PC-9 (cell line): Measurements from ENCODE around the gene SORCS2.

Experiments used
- EZH2 ChIP-seq: fragments of 200-600 bp; sonication (generic); IDR thresholded peaks from 2 replicates; pipeline ENCODE4 v1.8.0; 2017; ENCODE audit warnings: antibody characterized with exemption, low read depth
- TF ChIP-seq, protein P1 (sequence below): fragments of 200-600 bp; sonication (generic); conservative IDR thresholded peaks from 2 replicates; pipeline ENCODE4 v1.6.1; 2017; ENCODE audit warnings: mixed run types, antibody characterized with exemption, mild to moderate bottlenecking, moderate library complexity

- TF ChIP-seq, protein P1, sequence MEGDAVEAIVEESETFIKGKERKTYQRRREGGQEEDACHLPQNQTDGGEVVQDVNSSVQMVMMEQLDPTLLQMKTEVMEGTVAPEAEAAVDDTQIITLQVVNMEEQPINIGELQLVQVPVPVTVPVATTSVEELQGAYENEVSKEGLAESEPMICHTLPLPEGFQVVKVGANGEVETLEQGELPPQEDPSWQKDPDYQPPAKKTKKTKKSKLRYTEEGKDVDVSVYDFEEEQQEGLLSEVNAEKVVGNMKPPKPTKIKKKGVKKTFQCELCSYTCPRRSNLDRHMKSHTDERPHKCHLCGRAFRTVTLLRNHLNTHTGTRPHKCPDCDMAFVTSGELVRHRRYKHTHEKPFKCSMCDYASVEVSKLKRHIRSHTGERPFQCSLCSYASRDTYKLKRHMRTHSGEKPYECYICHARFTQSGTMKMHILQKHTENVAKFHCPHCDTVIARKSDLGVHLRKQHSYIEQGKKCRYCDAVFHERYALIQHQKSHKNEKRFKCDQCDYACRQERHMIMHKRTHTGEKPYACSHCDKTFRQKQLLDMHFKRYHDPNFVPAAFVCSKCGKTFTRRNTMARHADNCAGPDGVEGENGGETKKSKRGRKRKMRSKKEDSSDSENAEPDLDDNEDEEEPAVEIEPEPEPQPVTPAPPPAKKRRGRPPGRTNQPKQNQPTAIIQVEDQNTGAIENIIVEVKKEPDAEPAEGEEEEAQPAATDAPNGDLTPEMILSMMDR, result no peak
- no peak for TF ChIP-seq EZH2
Observed at GRCh38 chr4:7400671-7401298, 208.4 kb downstream of the SORCS2 start.
